A549 (cell line): ENCODE measurements around the gene HPCAL1. TPM values are rescaled to one million over a fixed set of nuclear protein-coding genes. Genes with fewer than 3 reads are reported as not detected.

Experiments used
- ATAC-seq, 2 experiments: fragments of 200-7000 bp in 1 of 2; fragments of >200 bp in 1 of 2; cut with Nextera tagmentation in 1 of 2; cut with Tn5 transposase in 1 of 2; 3 replicates each; pipeline versions ENCODE4 v1.8.0 to v1.9.1; 2018 to 2020; ENCODE audit warnings: mild to moderate bottlenecking in 1 of 2, moderate library complexity in 1 of 2
- CTCF ChIA-PET: fragments of 300-600 bp; sonication (Branson Sonifier 250); formaldehyde crosslinking; extraction: SDS; loops from one replicate; lab custom pipeline; 2021; ENCODE audit warnings: antibody characterized with exemption, inconsistent platforms; lab: Yijun Ruan, JAX
- POLR2A ChIA-PET: fragments of 350-600 bp; formaldehyde crosslinking; extraction: SDS; loops from one replicate; lab custom pipeline; 2021; ENCODE audit warnings: antibody characterized with exemption, inconsistent platforms; lab: Yijun Ruan, JAX
- DNase-seq, 2 experiments: peaks; one replicate each; pipeline versions ENCODE4 v3.0.0 to v3.0.0-alpha.2; 2011 to 2016; ENCODE audit warnings: low read depth in 1 of 2, low spot score in 1 of 2
- FAIRE-seq: peaks from 2 replicates; lab custom pipeline; 2011; peaks lifted over from hg19 to GRCh38; lab: Jason Lieb, UNC
- H3K27ac ChIP-seq, 2 experiments: fragments of >200 bp; sonication (Bioruptor Twin); formaldehyde crosslinking; 3 replicates each; pipeline ENCODE4 v1.5.1; 2016 to 2017
- H3K4me1 ChIP-seq: fragments of >200 bp; sonication (Bioruptor Twin); formaldehyde crosslinking; 3 replicates; pipeline ENCODE4 v1.6.1; 2016
- H3K4me2 ChIP-seq: fragments of >200 bp; sonication (Bioruptor Twin); formaldehyde crosslinking; 3 replicates; pipeline ENCODE4 v1.6.1; 2016
- H3K4me3 ChIP-seq: fragments of >200 bp; sonication (Bioruptor Twin); formaldehyde crosslinking; 3 replicates; pipeline ENCODE4 v1.5.1; 2016
- H3K9me3 ChIP-seq: fragments of >200 bp; sonication (Bioruptor Twin); formaldehyde crosslinking; 3 replicates; pipeline ENCODE4 v1.6.1; 2016
- ATOH8 ChIP-seq: fragments of 250-450 bp; sonication (Bioruptor Pico); IDR thresholded peaks from 2 replicates; pipeline ENCODE4 v1.5.0; 2020; ENCODE audit warnings: low read depth, mild to moderate bottlenecking, moderate library complexity
- CBX2 ChIP-seq: fragments of 200-600 bp; sonication (generic); IDR thresholded peaks from 2 replicates; pipeline ENCODE4 v1.6.1; 2016; ENCODE audit warnings: low read depth, mild to moderate bottlenecking, borderline replicate concordance
- CEBPB ChIP-seq, 2 experiments: fragments of >200 bp in 1 of 2; sonication (Bioruptor Twin) in 1 of 2; formaldehyde crosslinking in 1 of 2; IDR thresholded peaks; 2 replicates each; pipeline ENCODE4 v1.6.1; 2012 to 2016
- CHD4 ChIP-seq: fragments of 200-600 bp; sonication (generic); IDR thresholded peaks from 2 replicates; pipeline ENCODE4 v1.6.1; 2016; ENCODE audit warnings: antibody characterized with exemption, mild to moderate bottlenecking, borderline replicate concordance
- EHMT2 ChIP-seq: fragments of 200-600 bp; sonication (generic); IDR thresholded peaks from 2 replicates; pipeline ENCODE4 v1.6.1; 2016; ENCODE audit warnings: antibody characterized with exemption, low read depth, mild to moderate bottlenecking, moderate library complexity
- JUN ChIP-seq, 2 experiments: fragments of >200 bp; sonication (Bioruptor Twin); formaldehyde crosslinking; IDR thresholded peaks; 2 replicates in 1 of 2; 3 replicates in 1 of 2; pipeline ENCODE4 v1.6.1; 2016 to 2017
- KDM1A ChIP-seq: fragments of 200-600 bp; sonication (generic); IDR thresholded peaks from 2 replicates; pipeline ENCODE4 v1.6.1; 2016; ENCODE audit warnings: low read depth, mild to moderate bottlenecking
- MAFK ChIP-seq: fragments of 450-650 bp; IDR thresholded peaks from 2 replicates; pipeline ENCODE4 v1.6.1; 2014; ENCODE audit not compliant: partially characterized antibody
- MAZ ChIP-seq: fragments of 150-350 bp; IDR thresholded peaks from 2 replicates; pipeline ENCODE4 v1.6.1; 2014; ENCODE audit warnings: antibody characterized with exemption, low read depth, low read length, borderline replicate concordance
- NFE2L2 ChIP-seq: fragments of 150-350 bp; conservative IDR thresholded peaks from 2 replicates; pipeline ENCODE4 v1.6.1; 2014; ENCODE audit warnings: low read length
- RARB ChIP-seq: fragments of 250-450 bp; sonication (Bioruptor Pico); IDR thresholded peaks from 2 replicates; pipeline ENCODE4 v1.8.0; 2021; ENCODE audit warnings: mild to moderate bottlenecking, moderate library complexity
- RNF2 ChIP-seq: fragments of 200-600 bp; sonication (generic); IDR thresholded peaks from 2 replicates; pipeline ENCODE4 v1.6.1; 2016; ENCODE audit warnings: low read depth, mild to moderate bottlenecking, antibody characterized with exemption, moderate library complexity, borderline replicate concordance
- SREBF2 ChIP-seq: fragments of 450-650 bp; IDR thresholded peaks from 2 replicates; pipeline ENCODE4 v1.6.1; 2014; ENCODE audit warnings: mild to moderate bottlenecking, moderate library complexity
- ZC3H11A ChIP-seq: fragments of 450-650 bp; IDR thresholded peaks from 2 replicates; pipeline ENCODE4 v1.6.1; 2014; ENCODE audit warnings: antibody characterized with exemption, mild to moderate bottlenecking
- ZSCAN20 ChIP-seq: fragments of 250-450 bp; sonication (Bioruptor Pico); IDR thresholded peaks from 2 replicates; pipeline ENCODE4 v1.8.0; 2022; ENCODE audit warnings: mild to moderate bottlenecking, moderate library complexity
- WGBS: methylation state at CpG from one replicate; pipeline ENCODE4 v1.1.6; 2017; ENCODE audit errors: missing lambda C conversion rate; 5-methylcytosine and 5-hydroxymethylcytosine counted together
- polyA plus RNA-seq, 4 experiments: library from polyadenylated mRNA; depleted of rRNA in 3 of 4; stranded (reverse); fragments of >200 nt; fragmentation: RNase III in 1 of 4; extraction: RNeasy Plus Mini Kit Qiagen cat#74134 plus additional on column Dnase treatment in 1 of 4; gene quantifications; 2 replicates in 3 of 4; 3 replicates in 1 of 4; pipeline ENCODE4 v1.2.3, GENCODE V29; 2011 to 2017
- TF ChIP-seq, protein P1 (sequence below): fragments of 150-350 bp; IDR thresholded peaks from 2 replicates; pipeline ENCODE4 v1.6.1; 2014; ENCODE audit warnings: low read depth, mild to moderate bottlenecking, low read length
- TF ChIP-seq, protein P2 (sequence below): fragments of 250-450 bp; sonication (Bioruptor Pico); IDR thresholded peaks from 2 replicates; pipeline ENCODE4 v1.5.0; 2021; ENCODE audit warnings: mild to moderate bottlenecking, moderate library complexity, borderline replicate concordance
- TF ChIP-seq, protein P3 (sequence below): IDR thresholded peaks from 2 replicates; pipeline ENCODE4 v1.6.1; 2012
- TF ChIP-seq, protein P4 (sequence below): fragments of 450-650 bp; IDR thresholded peaks from 2 replicates; pipeline ENCODE4 v1.6.1; 2014; ENCODE audit warnings: antibody characterized with exemption

The HPCAL1 gene
- polyA plus RNA-seq, 2 of the 4 experiments (the other 2 are of a cell fraction) = 44.4 to 66.4 TPM

DNA sequence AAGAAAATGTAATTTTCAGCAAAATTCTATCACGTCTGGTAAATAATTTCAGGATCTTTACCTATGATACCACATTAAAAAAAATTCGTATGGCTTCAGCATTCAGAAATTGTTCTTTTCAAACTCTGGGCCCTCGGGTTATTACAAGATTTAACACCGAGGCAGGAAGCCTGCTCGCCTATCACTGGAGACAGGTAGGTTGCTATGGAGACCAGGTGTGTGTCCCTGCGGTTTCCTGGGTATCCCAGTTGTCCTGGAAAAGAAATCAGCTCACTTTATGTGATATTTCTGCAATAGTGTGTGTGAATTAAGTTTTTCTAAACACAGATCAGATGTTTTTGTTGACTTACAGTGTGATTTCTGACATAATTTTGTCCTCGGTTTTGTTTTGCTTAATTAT is 14.2 kb downstream of the HPCAL1 start:
- peaks cover 6% of the 10 kb centered on the region; the same call in 2 of the 3 replicates for H3K4me1 ChIP-seq
- TF ChIP-seq ZSCAN20 (no peak), MAFK (no peak), SREBF2 (no peak), MAZ (no peak), NFE2L2 (no peak)
- TF ChIP-seq, protein P1, sequence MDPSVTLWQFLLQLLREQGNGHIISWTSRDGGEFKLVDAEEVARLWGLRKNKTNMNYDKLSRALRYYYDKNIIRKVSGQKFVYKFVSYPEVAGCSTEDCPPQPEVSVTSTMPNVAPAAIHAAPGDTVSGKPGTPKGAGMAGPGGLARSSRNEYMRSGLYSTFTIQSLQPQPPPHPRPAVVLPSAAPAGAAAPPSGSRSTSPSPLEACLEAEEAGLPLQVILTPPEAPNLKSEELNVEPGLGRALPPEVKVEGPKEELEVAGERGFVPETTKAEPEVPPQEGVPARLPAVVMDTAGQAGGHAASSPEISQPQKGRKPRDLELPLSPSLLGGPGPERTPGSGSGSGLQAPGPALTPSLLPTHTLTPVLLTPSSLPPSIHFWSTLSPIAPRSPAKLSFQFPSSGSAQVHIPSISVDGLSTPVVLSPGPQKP = no peak
- TF ChIP-seq, protein P2, sequence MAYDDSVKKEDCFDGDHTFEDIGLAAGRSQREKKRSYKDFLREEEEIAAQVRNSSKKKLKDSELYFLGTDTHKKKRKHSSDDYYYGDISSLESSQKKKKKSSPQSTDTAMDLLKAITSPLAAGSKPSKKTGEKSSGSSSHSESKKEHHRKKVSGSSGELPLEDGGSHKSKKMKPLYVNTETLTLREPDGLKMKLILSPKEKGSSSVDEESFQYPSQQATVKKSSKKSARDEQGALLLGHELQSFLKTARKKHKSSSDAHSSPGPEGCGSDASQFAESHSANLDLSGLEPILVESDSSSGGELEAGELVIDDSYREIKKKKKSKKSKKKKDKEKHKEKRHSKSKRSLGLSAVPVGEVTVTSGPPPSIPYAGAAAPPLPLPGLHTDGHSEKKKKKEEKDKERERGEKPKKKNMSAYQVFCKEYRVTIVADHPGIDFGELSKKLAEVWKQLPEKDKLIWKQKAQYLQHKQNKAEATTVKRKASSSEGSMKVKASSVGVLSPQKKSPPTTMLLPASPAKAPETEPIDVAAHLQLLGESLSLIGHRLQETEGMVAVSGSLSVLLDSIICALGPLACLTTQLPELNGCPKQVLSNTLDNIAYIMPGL (CRISPR knock-in tag) = no peak
- ChIA-PET CTCF (interaction anchor here (0.8 to 2.3 kb wide), 6 partner anchors 8 to 92 kb away, joined by 3 to 8 read pairs (median 5); partner anchors contain the start of gene HPCAL1), POLR2A (no interaction called here)
- 80% methylated on average over 7 of the region's 7 CpGs for WGBS
- no peak overlapping the region for H3K27ac ChIP-seq
- no peak overlapping the region for H3K4me2 ChIP-seq
- H3K4me3 ChIP-seq = no peak overlapping the region
- ATAC-seq (no peak), FAIRE-seq (no peak), DNase-seq (no peak)
- H3K9me3 ChIP-seq = peaks cover 19% of the 10 kb centered on the region

GRCh38 chr2:10317646-10318045 is 14.9 kb downstream of the HPCAL1 start:
- TF ChIP-seq, protein P1 = no peak
- no peak for TF ChIP-seq CEBPB (IDR thresholded peaks at IDR 0.05)
- no peak for TF ChIP-seq RNF2
- TF ChIP-seq, protein P3, sequence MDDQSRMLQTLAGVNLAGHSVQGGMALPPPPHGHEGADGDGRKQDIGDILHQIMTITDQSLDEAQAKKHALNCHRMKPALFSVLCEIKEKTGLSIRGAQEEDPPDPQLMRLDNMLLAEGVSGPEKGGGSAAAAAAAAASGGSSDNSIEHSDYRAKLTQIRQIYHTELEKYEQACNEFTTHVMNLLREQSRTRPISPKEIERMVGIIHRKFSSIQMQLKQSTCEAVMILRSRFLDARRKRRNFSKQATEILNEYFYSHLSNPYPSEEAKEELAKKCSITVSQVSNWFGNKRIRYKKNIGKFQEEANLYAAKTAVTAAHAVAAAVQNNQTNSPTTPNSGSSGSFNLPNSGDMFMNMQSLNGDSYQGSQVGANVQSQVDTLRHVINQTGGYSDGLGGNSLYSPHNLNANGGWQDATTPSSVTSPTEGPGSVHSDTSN = no peak
- no peak for TF ChIP-seq CHD4
- TF ChIP-seq, protein P4, sequence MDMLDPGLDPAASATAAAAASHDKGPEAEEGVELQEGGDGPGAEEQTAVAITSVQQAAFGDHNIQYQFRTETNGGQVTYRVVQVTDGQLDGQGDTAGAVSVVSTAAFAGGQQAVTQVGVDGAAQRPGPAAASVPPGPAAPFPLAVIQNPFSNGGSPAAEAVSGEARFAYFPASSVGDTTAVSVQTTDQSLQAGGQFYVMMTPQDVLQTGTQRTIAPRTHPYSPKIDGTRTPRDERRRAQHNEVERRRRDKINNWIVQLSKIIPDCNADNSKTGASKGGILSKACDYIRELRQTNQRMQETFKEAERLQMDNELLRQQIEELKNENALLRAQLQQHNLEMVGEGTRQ = no peak
- no peak for TF ChIP-seq ATOH8 (CRISPR knock-in tag)
- TF ChIP-seq CBX2 = no peak
- TF ChIP-seq ZC3H11A = no peak
- TF ChIP-seq MAFK = no peak
- no peak for TF ChIP-seq RARB (CRISPR knock-in tag)
- TF ChIP-seq EHMT2 = no peak
- TF ChIP-seq JUN (IDR thresholded peaks at IDR 0.05) = no peak
- no peak for TF ChIP-seq KDM1A
- TF ChIP-seq, all 56 proteins: peak for 0
- CTCF ChIA-PET = interaction anchor here (0.9 to 2.3 kb wide), 5 partner anchors 11 to 175 kb away, joined by 3 to 8 read pairs (median 5); partner anchors contain the start of gene HPCAL1
- POLR2A ChIA-PET = no interaction called here

More at GRCh38 chr2:10317646-10318045, 14.9 kb downstream of the HPCAL1 start:
- peak; percentile 49 to 67; a peak in 4 of 6 replicates for ATAC-seq
- Histone ChIP-seq H3K4me3 (no peak overlapping the region), H3K4me2 (no peak overlapping the region), H3K9me3 (peaks cover 27% of the 10 kb centered on the region), H3K27ac (no peak overlapping the region), H3K4me1 (peaks cover 6% of the 10 kb centered on the region; the same call in 2 of the 3 replicates)
- 79% methylated on average over 5 of the region's 5 CpGs for WGBS
- no peak for FAIRE-seq
- no peak for DNase-seq
